PFSK-1 (cell line): ENCODE measurements around the gene PCID2.

Experiments used
- POLR2AphosphoS5 ChIP-seq: IDR thresholded peaks from 2 replicates; pipeline ENCODE4 v1.6.1; 2012; ENCODE audit warnings: low read depth, mild to moderate bottlenecking, control low read depth, low read length, moderate library complexity
- SIN3A ChIP-seq: IDR thresholded peaks from 2 replicates; pipeline ENCODE4 v1.6.1; 2012; ENCODE audit warnings: mild to moderate bottlenecking, low read length, moderate library complexity, borderline replicate concordance; ENCODE audit not compliant: insufficient read depth

DNA sequence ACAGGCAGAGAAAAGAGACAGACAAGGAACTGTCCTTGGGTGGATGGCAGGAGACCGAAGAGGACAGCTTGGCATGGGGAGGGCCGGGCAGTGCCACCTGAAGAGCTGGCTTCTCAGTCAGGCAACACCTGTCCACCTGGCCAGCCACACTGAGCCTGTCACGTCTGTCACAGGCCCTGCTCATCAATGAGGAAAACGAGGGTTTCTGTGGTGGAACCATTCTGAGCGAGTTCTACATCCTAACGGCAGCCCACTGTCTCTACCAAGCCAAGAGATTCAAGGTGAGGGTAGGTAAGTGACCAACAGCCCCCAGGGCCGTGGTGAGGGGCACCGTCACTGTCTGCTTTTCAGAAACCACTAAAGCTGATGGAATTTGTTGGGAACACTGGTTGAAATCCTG, 61.3 kb downstream of the PCID2 start:
- TF ChIP-seq POLR2AphosphoS5 (no peak), SIN3A (no peak)
